ENCODE measurements around the gene MBD5.

Gene MBD5

DNA sequence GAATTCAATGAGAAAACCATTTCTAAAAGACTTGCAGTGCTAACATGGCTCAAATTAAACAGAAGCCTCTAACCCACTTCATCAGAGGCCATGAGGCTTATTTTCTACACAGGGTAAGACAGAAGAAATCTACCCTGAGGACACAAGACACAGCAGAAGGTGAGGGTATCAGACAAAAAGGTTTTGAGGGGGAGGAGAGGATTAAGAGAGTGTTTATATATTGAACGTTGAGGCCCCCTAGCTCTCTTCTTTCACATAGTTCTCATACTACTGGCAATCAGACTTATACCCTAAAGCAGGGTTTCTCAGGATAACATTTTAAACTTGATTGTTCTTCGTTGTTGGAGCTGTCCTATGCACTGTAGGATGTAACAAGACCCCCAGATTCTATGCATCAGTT is 21.8 kb upstream of the MBD5 start:
- no peak for TF ChIP-seq YY1 (IDR thresholded peaks at IDR 0.05; ENCODE audit: low read depth)
- no peak for TF ChIP-seq EP300 (IDR thresholded peaks at IDR 0.05; ENCODE audit: borderline replicate concordance)
- TF ChIP-seq, protein P1, sequence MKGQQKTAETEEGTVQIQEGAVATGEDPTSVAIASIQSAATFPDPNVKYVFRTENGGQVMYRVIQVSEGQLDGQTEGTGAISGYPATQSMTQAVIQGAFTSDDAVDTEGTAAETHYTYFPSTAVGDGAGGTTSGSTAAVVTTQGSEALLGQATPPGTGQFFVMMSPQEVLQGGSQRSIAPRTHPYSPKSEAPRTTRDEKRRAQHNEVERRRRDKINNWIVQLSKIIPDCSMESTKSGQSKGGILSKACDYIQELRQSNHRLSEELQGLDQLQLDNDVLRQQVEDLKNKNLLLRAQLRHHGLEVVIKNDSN (IDR thresholded peaks at IDR 0.05), result no peak
- no peak for TF ChIP-seq TAF1 (IDR thresholded peaks at IDR 0.05; ENCODE audit: low read depth)
- no peak for TF ChIP-seq CEBPB (IDR thresholded peaks at IDR 0.05)
- TF ChIP-seq FOXM1 (IDR thresholded peaks at IDR 0.05; ENCODE audit: borderline replicate concordance, low read depth), result no peak
- TF ChIP-seq, protein P2, sequence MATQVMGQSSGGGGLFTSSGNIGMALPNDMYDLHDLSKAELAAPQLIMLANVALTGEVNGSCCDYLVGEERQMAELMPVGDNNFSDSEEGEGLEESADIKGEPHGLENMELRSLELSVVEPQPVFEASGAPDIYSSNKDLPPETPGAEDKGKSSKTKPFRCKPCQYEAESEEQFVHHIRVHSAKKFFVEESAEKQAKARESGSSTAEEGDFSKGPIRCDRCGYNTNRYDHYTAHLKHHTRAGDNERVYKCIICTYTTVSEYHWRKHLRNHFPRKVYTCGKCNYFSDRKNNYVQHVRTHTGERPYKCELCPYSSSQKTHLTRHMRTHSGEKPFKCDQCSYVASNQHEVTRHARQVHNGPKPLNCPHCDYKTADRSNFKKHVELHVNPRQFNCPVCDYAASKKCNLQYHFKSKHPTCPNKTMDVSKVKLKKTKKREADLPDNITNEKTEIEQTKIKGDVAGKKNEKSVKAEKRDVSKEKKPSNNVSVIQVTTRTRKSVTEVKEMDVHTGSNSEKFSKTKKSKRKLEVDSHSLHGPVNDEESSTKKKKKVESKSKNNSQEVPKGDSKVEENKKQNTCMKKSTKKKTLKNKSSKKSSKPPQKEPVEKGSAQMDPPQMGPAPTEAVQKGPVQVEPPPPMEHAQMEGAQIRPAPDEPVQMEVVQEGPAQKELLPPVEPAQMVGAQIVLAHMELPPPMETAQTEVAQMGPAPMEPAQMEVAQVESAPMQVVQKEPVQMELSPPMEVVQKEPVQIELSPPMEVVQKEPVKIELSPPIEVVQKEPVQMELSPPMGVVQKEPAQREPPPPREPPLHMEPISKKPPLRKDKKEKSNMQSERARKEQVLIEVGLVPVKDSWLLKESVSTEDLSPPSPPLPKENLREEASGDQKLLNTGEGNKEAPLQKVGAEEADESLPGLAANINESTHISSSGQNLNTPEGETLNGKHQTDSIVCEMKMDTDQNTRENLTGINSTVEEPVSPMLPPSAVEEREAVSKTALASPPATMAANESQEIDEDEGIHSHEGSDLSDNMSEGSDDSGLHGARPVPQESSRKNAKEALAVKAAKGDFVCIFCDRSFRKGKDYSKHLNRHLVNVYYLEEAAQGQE (IDR thresholded peaks at IDR 0.05; ENCODE audit: low read depth), result no peak
- no peak for TF ChIP-seq NFIC (IDR thresholded peaks at IDR 0.05)
- no peak for TF ChIP-seq CREB1 (IDR thresholded peaks at IDR 0.05; ENCODE audit: low read depth)
- TF ChIP-seq, protein P3, sequence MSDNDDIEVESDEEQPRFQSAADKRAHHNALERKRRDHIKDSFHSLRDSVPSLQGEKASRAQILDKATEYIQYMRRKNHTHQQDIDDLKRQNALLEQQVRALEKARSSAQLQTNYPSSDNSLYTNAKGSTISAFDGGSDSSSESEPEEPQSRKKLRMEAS (IDR thresholded peaks at IDR 0.05), result no peak
- TF ChIP-seq RAD21 (IDR thresholded peaks at IDR 0.05; ENCODE audit: low read depth), result no peak
- no peak for TF ChIP-seq EGR1 (IDR thresholded peaks at IDR 0.05)
- no peak for TF ChIP-seq TCF12 (IDR thresholded peaks at IDR 0.05; ENCODE audit: low read depth)
- no peak for TF ChIP-seq ZBTB7A (IDR thresholded peaks at IDR 0.05; ENCODE audit: low read depth)
- TF ChIP-seq TEAD4 (IDR thresholded peaks at IDR 0.05), result no peak

DNA sequence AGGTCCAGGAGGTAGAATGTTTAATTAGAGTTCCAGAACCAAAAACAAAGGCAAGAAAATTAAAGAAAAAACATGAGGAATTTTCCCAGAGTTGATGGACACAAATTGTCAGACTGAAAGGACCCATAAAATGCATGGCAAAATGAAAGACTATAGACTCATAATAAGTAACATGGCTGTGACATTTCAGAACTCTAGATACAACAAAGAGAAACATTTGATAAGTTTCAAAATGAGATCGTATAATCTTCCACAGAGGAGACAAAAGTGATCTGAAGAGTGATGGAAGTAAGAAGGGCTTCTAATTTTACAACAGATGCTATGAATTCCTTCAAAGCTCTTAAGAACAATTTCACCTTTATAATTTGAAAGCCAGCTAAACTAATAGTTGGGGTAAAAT is 20.8 kb upstream of the MBD5 start:
- no peak for TF ChIP-seq EGR1 (IDR thresholded peaks at IDR 0.05)
- TF ChIP-seq, protein P2 (IDR thresholded peaks at IDR 0.05; ENCODE audit: low read depth), result no peak
- TF ChIP-seq TEAD4 (IDR thresholded peaks at IDR 0.05), result no peak
- TF ChIP-seq TAF1 (IDR thresholded peaks at IDR 0.05; ENCODE audit: low read depth), result no peak
- TF ChIP-seq, protein P1 (IDR thresholded peaks at IDR 0.05), result no peak
- TF ChIP-seq CEBPB (IDR thresholded peaks at IDR 0.05), result no peak
- no peak for TF ChIP-seq YY1 (IDR thresholded peaks at IDR 0.05; ENCODE audit: low read depth)
- TF ChIP-seq, protein P3 (IDR thresholded peaks at IDR 0.05), result no peak
- no peak for TF ChIP-seq TCF12 (IDR thresholded peaks at IDR 0.05; ENCODE audit: low read depth)

DNA sequence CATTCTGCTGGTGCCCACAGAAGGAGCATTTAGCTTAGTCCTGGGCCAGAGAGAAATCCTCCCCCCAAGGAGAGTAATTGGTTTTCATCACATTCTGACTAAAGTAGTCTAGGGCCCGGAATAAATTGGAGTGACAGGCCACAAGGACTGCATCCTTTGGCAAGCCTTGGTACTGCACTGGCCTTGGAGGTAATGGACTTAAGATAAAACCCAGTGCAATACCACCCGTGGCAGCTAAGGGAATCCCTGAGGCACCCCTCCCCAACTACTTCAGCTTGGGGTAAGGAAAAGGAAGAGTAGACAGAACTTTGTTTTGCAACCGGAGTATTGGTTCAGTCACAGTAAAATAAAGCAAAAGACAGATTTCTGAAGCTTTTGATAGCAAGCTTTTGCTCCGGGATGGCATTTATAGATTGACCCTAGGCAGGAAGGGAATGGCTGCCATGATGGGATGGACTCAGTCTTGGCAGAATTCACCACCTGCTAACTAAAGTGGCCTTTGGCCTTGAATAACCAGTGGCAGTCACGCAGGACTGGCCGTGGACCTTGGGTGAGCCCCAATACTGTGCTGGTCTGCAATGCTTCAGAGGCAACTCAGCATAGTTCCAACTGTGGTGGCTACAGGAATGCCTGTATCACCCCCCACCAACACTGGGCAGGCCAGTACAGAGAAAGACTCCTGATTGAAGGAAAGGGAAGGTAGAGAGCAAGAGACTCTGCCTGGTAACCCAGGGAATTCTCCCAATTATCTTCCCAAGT is 14.5 kb upstream of the MBD5 start:
- TF ChIP-seq NFIC (IDR thresholded peaks at IDR 0.05), result no peak
- TF ChIP-seq EGR1 (IDR thresholded peaks at IDR 0.05), result no peak
- no peak for TF ChIP-seq RAD21 (IDR thresholded peaks at IDR 0.05; ENCODE audit: low read depth)
- no peak for TF ChIP-seq TEAD4 (IDR thresholded peaks at IDR 0.05)
- TF ChIP-seq TCF12 (IDR thresholded peaks at IDR 0.05; ENCODE audit: low read depth), result no peak
- TF ChIP-seq ZBTB7A (IDR thresholded peaks at IDR 0.05; ENCODE audit: low read depth), result no peak
- TF ChIP-seq, protein P3 (IDR thresholded peaks at IDR 0.05), result no peak
- no peak for TF ChIP-seq FOXM1 (IDR thresholded peaks at IDR 0.05; ENCODE audit: borderline replicate concordance, low read depth)
- TF ChIP-seq, protein P1 (IDR thresholded peaks at IDR 0.05), result no peak

DNA sequence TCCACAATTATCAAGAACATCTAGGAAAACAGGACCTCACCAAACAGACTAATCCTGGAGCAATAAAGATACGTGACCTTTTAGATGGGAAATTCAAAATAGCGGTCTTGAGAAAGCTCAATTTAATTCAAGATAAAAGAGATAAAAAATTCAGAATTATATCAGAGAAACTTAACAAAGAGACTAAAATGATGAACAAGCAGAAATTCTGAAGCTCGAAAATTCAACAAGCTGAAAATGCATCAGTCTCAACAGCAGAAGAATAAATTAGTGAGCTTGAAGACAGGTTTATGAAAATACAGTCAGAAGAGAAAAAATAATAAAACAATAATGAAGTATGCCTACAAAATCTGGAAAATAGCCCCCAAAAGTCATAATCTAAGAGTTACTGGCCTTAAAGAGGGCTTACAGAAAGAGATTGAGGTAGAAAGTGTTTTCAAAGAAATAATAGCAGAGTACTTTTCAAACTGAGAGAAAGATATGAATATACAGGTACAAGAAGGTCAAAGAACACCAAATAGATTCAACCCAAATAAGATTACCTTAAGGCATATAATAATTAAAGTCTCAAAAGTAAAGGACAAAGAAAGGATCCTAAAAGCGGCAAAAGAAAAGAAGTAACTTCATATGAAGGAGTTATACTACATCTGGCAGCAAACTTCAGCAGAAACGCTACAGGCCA is 13.5 kb upstream of the MBD5 start:
- TF ChIP-seq FOXM1 (IDR thresholded peaks at IDR 0.05; ENCODE audit: borderline replicate concordance, low read depth) (no peak), EGR1 (IDR thresholded peaks at IDR 0.05) (no peak), YY1 (IDR thresholded peaks at IDR 0.05; ENCODE audit: low read depth) (no peak), CREB1 (IDR thresholded peaks at IDR 0.05; ENCODE audit: low read depth) (no peak), NFIC (IDR thresholded peaks at IDR 0.05) (no peak), EP300 (IDR thresholded peaks at IDR 0.05; ENCODE audit: borderline replicate concordance) (no peak), TEAD4 (IDR thresholded peaks at IDR 0.05) (no peak), CEBPB (IDR thresholded peaks at IDR 0.05) (no peak)
- TF ChIP-seq, protein P1 (IDR thresholded peaks at IDR 0.05), result no peak
- TF ChIP-seq, protein P3 (IDR thresholded peaks at IDR 0.05), result no peak
- TF ChIP-seq, protein P2 (IDR thresholded peaks at IDR 0.05; ENCODE audit: low read depth), result no peak
